WERI-Rb-1 (cell line): ENCODE measurements around the gene WASHC2A.
"Not testable (repeated sequence)": the region's sequence is repeated elsewhere in the genome, so short reads cannot be mapped to it uniquely, and the experiment has no call there.

Experiments used
- DNase-seq: peaks from one replicate; pipeline ENCODE4 v3.0.0-alpha.2; 2020
- H3K27ac ChIP-seq: fragments of 250-450 bp; sonication (Bioruptor Pico); 2 replicates; pipeline ENCODE4 v1.5.1; 2020; ENCODE audit warnings: mild to moderate bottlenecking, moderate library complexity
- H3K27me3 ChIP-seq: fragments of 250-450 bp; sonication (Bioruptor Pico); 2 replicates; pipeline ENCODE4 v1.5.1; 2021; ENCODE audit warnings: mild to moderate bottlenecking, low read depth, moderate library complexity; ENCODE audit not compliant: insufficient read depth, severe bottlenecking
- H3K36me3 ChIP-seq: fragments of 250-450 bp; sonication (Bioruptor Pico); 2 replicates; pipeline ENCODE4 v1.5.1; 2020; ENCODE audit warnings: mild to moderate bottlenecking, moderate library complexity
- H3K4me3 ChIP-seq: 2 replicates; pipeline ENCODE4 v1.5.1; 2011; ENCODE audit warnings: low read depth, mild to moderate bottlenecking, control low read depth, low read length
- H3K9me3 ChIP-seq: fragments of 250-450 bp; sonication (Bioruptor Pico); 2 replicates; pipeline ENCODE4 v1.5.1; 2021; ENCODE audit warnings: mild to moderate bottlenecking, moderate library complexity; ENCODE audit not compliant: severe bottlenecking
- CTCF ChIP-seq: IDR thresholded peaks from 2 replicates; pipeline ENCODE4 v1.5.1; 2011; ENCODE audit warnings: low read depth, mild to moderate bottlenecking, control low read depth, inconsistent platforms, low read length

WASHC2A gene

GRCh38 chr10:50067546-50068351, at the start of gene WASHC2A:
Gene WASHC2A (plus strand): TSS chr10:50067954. CDS start chr10:50068006, 52 bp downstream.
- not testable (repeated sequence) for H3K27me3 ChIP-seq, H3K27ac ChIP-seq, H3K9me3 ChIP-seq, H3K36me3 ChIP-seq
- peak; percentile 90 for DNase-seq
- H3K4me3 ChIP-seq: peak within 1 kb of the TSS; percentile 52

GRCh38 chr10:50019279-50019678, 48.5 kb upstream of the WASHC2A start:
- not testable (repeated sequence) for H3K36me3 ChIP-seq, H3K27ac ChIP-seq, H3K27me3 ChIP-seq, H3K4me3 ChIP-seq, H3K9me3 ChIP-seq, DNase-seq

- H3K9me3 ChIP-seq, H3K36me3 ChIP-seq, DNase-seq, H3K27ac ChIP-seq, H3K4me3 ChIP-seq, H3K27me3 ChIP-seq: not testable (repeated sequence)
Observed at GRCh38 chr10:50020451-50021024, 47.2 kb upstream of the WASHC2A start.

GRCh38 chr10:50021646-50022045, 46.1 kb upstream of the WASHC2A start:
- DNase-seq: no peak
- TF ChIP-seq CTCF: no peak
- no peaks in the 10 kb centered on the region for H3K9me3 ChIP-seq
- H3K27me3 ChIP-seq: no peaks in the 10 kb centered on the region
- H3K36me3 ChIP-seq: no peaks in the 10 kb centered on the region
- no peak overlapping the region for H3K27ac ChIP-seq
- no peak overlapping the region for H3K4me3 ChIP-seq

GRCh38 chr10:50024716-50025383, 42.9 kb upstream of the WASHC2A start:
- H3K9me3 ChIP-seq, H3K27ac ChIP-seq, H3K27me3 ChIP-seq, H3K4me3 ChIP-seq, DNase-seq, H3K36me3 ChIP-seq: not testable (repeated sequence)

GRCh38 chr10:50025627-50026026, 42.1 kb upstream of the WASHC2A start:
- Histone ChIP-seq H3K4me3 (no peak overlapping the region), H3K27me3 (no peaks in the 10 kb centered on the region), H3K9me3 (no peaks in the 10 kb centered on the region), H3K36me3 (no peaks in the 10 kb centered on the region), H3K27ac (no peak overlapping the region)
- DNase-seq: no peak
- no peak for TF ChIP-seq CTCF

- Histone ChIP-seq H3K27ac (no peak overlapping the region), H3K9me3 (no peaks in the 10 kb centered on the region), H3K27me3 (no peaks in the 10 kb centered on the region), H3K4me3 (no peak overlapping the region), H3K36me3 (no peaks in the 10 kb centered on the region)
- TF ChIP-seq CTCF: no peak
- DNase-seq: no peak
Observed at GRCh38 chr10:50027195-50027594, 40.6 kb upstream of the WASHC2A start.
